ENCODE results near the gene NPPA. TPM values are rescaled to one million over a fixed set of nuclear protein-coding genes. Genes with fewer than 3 reads are reported as not detected.

The NPPA gene
- total RNA-seq, result 0.23 TPM

DNA sequence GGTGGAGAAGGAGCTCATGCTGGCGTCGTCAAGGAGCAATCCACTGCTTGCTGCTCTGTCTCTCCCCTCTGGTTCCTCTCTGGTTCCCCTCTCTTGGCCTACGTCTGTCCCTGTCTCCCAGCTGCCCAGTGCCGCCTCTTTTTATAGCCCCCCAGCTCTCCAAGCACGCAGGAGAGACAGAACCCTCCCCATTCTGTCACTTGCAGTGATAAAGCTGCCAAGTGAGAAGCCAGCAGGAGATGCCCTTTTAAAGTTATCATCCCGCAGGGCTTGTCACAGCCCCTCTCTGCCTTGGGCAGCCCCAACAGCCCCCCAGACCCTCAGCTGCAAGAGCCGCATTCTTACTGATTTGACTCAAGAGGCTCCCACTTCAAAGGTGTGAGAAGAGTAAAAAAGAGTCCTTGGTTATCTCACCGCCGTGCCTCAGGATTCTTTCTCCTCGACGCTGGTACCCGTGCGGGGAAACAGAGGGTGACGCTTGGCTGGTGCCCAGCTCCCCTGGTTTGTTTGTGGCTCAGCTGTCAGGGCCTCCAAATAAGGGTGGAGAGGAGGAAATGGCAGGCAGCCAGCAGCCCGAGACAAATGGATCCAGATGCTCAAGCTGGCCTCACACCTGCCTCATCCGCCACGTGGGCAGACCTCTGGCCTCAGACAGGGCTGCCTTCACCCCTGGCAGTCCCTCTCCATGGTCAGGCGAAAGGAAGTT is at the start of gene NPPA:
Gene NPPA (minus strand): TSS at position 117 of the 706 bp plus-strand sequence. CDS start 99 bp downstream, at position 18.

DNA sequence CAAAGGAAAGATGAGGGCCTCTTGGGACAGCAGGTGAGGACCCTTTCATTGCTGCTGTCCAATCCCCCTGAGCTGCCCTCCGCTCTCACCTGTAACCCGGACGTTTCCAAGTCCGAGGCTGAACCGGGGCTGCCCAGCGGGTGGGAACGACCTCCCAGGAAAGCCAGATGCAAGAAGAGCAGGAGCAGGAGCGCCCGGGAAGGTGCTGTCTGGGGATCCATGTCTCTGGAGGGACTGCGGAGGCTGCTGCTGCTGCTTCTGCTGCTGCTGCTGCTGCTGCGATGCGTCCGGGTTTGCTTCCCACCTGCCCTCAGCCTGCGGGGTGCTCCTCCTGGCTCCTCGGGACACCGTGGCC is 11.0 kb upstream of the NPPA start, which contains the start of gene NPPB:
Gene NPPB (minus strand): TSS at position 333 of the 355 bp plus-strand sequence. CDS start 112 bp downstream, at position 221.

DNA sequence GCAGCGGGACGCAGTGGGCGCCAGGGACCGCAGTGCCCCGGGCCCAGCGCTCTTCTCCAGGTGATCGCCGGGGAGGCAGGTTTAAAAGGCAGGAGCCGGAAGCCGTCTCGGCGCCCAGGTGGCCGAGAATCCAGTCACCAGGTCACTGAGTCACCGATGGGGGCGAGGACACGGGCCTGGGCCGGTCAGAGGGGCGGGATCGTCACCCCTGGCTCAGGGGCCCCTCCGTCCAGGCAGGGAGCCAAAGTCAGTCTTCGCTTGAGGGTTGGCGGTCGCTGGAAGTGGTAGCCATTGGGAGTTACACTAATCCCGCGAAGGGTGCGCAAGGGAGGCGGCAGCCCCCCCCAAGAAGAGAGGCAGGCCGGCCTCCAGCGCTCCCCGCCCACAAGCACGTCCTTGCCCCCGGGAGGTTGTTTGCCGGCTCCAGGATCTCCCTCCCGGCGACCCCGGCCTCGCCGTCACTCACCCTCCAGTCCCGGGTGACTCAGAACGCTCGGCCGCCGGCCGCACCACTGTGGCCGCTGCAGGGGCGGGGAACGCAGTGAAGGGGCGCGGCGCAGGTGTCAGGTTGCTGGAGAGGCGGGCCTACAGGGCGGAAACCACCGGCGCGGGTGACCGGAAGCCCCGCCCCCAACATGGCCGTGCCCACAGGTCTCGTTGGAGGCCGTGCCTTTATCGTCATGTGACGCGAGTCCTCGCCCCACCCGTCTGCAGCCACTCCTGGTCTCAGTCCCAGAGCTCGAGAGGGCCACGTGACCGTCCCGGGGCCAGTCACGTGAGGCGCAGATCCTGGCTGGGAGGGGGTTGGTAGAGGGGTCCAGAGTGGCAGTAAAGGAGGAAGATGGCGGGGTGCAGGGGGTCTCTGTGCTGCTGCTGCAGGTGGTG is 41.9 kb downstream of the NPPA start, which contains the start of the genes CLCN6 and MTHFR:
Gene CLCN6 (plus strand): TSS at position 770 of the 885 bp plus-strand sequence. CDS start 72 bp downstream, at position 842.
Gene MTHFR (minus strand): TSS at position 543 of the 885 bp plus-strand sequence. CDS start 2,848 bp downstream, outside the sequence.

Small RNAs within 50 kb of the gene (small RNA-seq; reads per million reads assigned to genes)
- gene RF02156 (ENCODE audit: low replicate concordance), result not detected
- not detected for gene RF02157 (ENCODE audit: low replicate concordance)
- not detected for gene RF02158 (ENCODE audit: low replicate concordance)

Other genes with a start within 250 kb of the NPPA start
- 1.4 TPM for gene FBXO2, start 193.4 kb downstream of the NPPA start, total RNA-seq
- 19.7 TPM for gene FBXO44, start 192.9 kb downstream of the NPPA start, total RNA-seq
- gene FBXO6, start 183.6 kb downstream of the NPPA start, total RNA-seq, result 5.4 TPM
- gene MAD2L2, start 166.6 kb downstream of the NPPA start, total RNA-seq, result 42.4 TPM
- gene DRAXIN, start 156.1 kb downstream of the NPPA start, total RNA-seq, result 0.93 TPM
- 40.9 TPM for gene AGTRAP, start 111.6 kb downstream of the NPPA start, total RNA-seq
- gene C1orf167, start 85.6 kb downstream of the NPPA start, total RNA-seq, result 1.1 TPM
- 40.3 TPM for gene MTHFR, start 41.8 kb downstream of the NPPA start, total RNA-seq
- 13.7 TPM for gene CLCN6, start 41.6 kb downstream of the NPPA start, total RNA-seq
- not detected for gene NPPB, start 11.2 kb upstream of the NPPA start, total RNA-seq
- gene KIAA2013, start 78.6 kb upstream of the NPPA start, total RNA-seq, result 44.7 TPM
- gene PLOD1, start 86.9 kb upstream of the NPPA start, total RNA-seq, result 96.3 TPM
- gene MFN2, start 132.7 kb upstream of the NPPA start, total RNA-seq, result 47.3 TPM
- gene MIIP, start 171.7 kb upstream of the NPPA start, total RNA-seq, result 29.6 TPM
- gene TNFRSF8, start 215.5 kb upstream of the NPPA start, total RNA-seq, result 0.53 TPM

All from metanephros (tissue), 2 donors.